ENCODE data around the gene GRID1.

Gene GRID1

DNA sequence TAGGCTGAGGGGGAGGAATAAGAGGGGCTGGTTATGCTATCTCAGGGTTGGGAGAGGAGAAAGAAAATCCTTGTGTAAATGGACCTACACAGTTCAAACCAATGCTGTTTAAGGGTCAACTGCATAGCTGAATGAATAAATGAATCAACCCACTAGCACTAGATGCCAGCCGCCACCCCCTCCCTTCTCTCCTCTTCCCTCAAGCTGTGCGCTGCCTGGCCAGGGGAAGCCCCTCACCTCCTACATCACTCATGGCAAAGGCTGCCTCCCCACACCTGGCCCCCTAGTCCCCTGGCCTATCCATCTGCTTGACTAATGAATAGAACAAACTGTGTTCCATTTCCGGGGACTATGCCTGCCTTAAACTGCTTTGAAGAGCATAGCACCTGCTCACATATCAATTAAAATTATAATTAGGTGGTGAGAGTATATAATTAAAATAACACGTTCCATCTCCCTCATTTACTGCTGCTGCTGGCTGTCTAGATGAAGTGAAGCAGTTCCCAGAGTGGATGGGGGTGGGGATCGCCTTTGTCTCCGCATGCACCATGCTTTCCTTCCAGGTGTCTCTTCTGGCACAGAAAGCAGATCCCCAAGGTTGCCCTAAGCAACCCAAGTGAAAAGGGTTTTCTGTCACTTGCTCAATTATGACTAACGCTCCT lies 32.6 kb downstream of the GRID1 start:
- Mint-ChIP-seq H3K4me3 (no peak overlapping the region), H3K36me3 (ENCODE audit: low read depth) (no peaks in the 10 kb centered on the region), H3K9me3 (no peaks in the 10 kb centered on the region), H3K27me3 (ENCODE audit: low read depth) (peaks cover 18% of the 10 kb centered on the region), H3K27ac (no peak overlapping the region), H3K4me1 (no peaks in the 10 kb centered on the region)
- TF ChIP-seq, protein P1, sequence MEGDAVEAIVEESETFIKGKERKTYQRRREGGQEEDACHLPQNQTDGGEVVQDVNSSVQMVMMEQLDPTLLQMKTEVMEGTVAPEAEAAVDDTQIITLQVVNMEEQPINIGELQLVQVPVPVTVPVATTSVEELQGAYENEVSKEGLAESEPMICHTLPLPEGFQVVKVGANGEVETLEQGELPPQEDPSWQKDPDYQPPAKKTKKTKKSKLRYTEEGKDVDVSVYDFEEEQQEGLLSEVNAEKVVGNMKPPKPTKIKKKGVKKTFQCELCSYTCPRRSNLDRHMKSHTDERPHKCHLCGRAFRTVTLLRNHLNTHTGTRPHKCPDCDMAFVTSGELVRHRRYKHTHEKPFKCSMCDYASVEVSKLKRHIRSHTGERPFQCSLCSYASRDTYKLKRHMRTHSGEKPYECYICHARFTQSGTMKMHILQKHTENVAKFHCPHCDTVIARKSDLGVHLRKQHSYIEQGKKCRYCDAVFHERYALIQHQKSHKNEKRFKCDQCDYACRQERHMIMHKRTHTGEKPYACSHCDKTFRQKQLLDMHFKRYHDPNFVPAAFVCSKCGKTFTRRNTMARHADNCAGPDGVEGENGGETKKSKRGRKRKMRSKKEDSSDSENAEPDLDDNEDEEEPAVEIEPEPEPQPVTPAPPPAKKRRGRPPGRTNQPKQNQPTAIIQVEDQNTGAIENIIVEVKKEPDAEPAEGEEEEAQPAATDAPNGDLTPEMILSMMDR (IDR thresholded peaks at IDR 0.05; ENCODE audit: unreplicated experiment in 3 of 3): no peak

DNA sequence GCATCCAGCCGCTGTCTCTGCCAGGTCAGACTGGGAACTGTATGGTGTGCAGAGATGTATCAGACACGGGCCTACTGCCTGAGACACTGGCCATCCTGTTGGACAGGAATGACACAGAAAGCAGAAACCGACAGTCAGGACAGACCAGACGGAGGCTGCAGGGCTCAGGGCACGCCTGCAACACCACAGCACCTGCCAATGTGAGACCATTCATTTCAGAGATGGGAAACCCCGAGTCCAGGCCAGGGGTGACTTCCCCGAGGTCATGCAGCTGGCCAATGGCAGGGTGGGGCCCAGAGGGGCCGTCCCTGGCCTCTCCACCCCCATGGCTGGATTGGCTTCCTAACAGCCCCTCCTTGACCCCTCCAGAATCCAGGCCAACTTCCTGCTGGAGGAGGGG lies 34.7 kb downstream of the GRID1 start:
- Mint-ChIP-seq H3K9me3 (no peaks in the 10 kb centered on the region), H3K27ac (no peak overlapping the region), H3K4me1 (no peaks in the 10 kb centered on the region), H3K36me3 (ENCODE audit: low read depth) (no peaks in the 10 kb centered on the region), H3K4me3 (no peak overlapping the region), H3K27me3 (ENCODE audit: low read depth) (peaks cover 18% of the 10 kb centered on the region)
- TF ChIP-seq, protein P1 (IDR thresholded peaks at IDR 0.05; ENCODE audit: unreplicated experiment in 3 of 3): no peak

DNA sequence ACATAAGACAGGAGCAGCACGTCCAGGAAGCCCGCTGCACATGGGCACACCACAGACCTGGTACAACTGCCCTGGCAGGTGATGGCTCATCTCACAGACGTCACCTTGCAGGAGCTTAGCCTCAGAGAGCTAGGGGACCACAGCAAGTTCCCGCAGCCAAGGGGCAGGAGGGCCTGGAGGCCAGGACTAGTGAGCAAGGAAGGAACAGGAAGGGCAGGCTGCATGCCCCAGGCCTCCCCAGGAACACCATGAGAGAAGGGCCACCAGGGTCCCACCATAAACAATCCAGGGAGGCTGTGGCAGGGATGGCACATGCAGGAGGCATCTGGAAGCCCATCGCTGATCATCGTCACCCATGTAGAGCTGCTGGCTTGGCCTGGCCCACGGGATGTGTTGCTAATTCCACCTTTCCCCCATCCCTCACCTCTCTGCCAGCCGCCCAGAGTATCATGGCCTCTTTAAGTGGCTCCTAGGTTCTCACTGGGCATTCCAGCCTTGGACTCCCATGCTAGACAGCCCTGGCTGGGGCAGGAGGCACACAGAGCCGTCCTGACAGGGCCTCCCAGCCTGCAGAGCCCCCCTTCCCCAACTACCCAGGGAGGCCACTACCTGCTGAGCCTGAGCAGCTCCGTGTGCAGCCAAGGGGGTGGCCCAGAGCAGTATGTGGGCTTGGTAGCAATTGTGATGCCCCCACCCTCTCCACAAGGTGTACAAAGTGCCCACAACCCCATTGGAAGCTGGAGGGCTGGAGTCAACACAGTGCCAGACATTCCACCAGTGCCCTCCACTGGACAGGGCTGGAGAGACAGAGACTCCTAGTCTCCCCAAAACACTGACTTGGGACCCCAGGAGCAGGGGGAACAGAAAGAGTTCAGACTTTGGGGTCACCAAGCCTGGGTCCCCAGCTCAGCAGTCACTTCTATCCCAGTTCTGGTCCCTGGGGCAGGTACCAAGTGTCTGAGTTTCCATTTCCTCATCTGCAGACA lies 35.5 kb downstream of the GRID1 start:
- H3K36me3 Mint-ChIP-seq (ENCODE audit: low read depth): no peaks in the 10 kb centered on the region
- H3K9me3 Mint-ChIP-seq: no peaks in the 10 kb centered on the region
- no peak overlapping the region for H3K27ac Mint-ChIP-seq
- no peaks in the 10 kb centered on the region for H3K4me1 Mint-ChIP-seq
- TF ChIP-seq, protein P1 (IDR thresholded peaks at IDR 0.05; ENCODE audit: unreplicated experiment in 3 of 3): no peak
- no peak overlapping the region for H3K4me3 Mint-ChIP-seq
- peaks cover 18% of the 10 kb centered on the region for H3K27me3 Mint-ChIP-seq (ENCODE audit: low read depth)

DNA sequence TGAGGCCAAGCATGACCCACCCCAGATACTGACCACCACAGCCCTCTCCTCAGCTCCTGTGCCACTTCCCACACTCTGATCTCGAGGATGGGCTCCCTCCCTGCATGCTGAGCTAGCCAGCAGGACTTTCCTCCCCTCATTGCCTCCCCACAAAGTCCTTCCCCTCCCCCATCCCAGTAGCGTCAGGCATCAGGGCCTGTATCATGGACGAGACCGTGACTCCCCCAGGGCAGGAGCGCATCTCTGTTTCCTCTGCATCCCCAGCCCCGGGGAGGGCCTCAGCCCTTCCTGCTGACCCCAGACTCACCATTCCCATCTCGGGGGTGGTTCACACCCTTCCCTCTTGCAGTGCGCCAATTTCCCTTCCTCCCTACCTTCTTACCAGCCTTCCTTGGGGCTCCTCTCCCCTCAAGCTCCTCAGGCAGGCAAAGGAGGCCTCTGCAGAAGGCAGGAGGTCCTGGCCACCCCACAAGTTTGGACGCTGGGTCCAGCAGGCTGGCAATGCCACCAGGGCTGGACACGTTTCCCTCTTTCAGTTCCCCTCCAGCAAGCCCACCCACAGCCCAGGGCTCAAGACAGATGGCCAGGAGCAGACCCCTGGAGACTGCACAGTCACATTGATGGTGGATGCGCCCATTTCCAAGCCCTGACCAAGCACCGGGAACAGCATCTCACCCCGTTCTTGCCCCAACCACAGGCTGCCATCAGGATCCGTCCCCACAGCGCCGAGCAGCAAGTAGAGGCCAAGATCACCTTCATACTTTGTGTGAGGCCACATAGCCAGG lies 36.5 kb downstream of the GRID1 start:
- TF ChIP-seq, protein P1 (IDR thresholded peaks at IDR 0.05; ENCODE audit: unreplicated experiment in 3 of 3): no peak
- Mint-ChIP-seq H3K4me3 (no peak overlapping the region), H3K9me3 (no peaks in the 10 kb centered on the region)

DNA sequence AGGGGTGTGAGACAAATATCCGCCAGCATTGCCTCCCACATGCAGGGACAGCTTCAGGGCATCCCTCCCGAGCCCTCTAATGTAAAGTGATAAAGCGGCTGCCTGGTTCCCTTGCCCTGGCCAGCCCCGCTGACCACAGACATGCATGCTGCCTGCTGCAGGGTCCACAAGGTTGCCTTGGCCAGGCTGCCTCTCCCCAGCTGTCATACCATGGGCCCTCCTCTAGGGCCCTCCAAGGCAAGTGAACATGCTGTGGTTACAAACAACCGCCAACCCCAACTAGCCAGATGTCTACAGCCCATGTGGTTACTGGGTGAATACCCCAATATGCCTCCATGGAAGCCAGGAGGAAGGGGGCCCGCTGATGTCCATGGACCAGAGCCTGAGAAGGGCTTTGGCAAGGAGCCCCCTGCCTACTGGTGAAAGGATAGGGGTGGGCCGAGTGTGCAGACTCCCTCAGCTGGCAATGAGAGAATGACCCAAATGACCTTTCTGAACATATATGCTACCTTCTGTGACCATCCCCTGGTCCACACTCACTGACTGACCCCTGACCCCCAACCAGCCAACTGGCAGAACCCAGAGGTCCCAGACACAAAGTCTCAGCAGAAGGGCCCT lies 37.4 kb downstream of the GRID1 start:
- no peak overlapping the region for H3K4me3 Mint-ChIP-seq
- H3K36me3 Mint-ChIP-seq (ENCODE audit: low read depth): no peaks in the 10 kb centered on the region
- H3K4me1 Mint-ChIP-seq: no peaks in the 10 kb centered on the region
- H3K27ac Mint-ChIP-seq: no peak overlapping the region
- TF ChIP-seq, protein P1 (IDR thresholded peaks at IDR 0.05; ENCODE audit: unreplicated experiment in 3 of 3): no peak
- H3K27me3 Mint-ChIP-seq (ENCODE audit: low read depth): peaks cover 21% of the 10 kb centered on the region
- no peaks in the 10 kb centered on the region for H3K9me3 Mint-ChIP-seq

More for the DNA sequence above, 36.5 kb downstream of the GRID1 start:
- Mint-ChIP-seq H3K4me1 (no peaks in the 10 kb centered on the region), H3K36me3 (ENCODE audit: low read depth) (no peaks in the 10 kb centered on the region), H3K27me3 (ENCODE audit: low read depth) (peaks cover 22% of the 10 kb centered on the region), H3K27ac (no peak overlapping the region)

All from nephron (organoid).